A549 (cell line): ENCODE results near the gene HEXIM1. TPM values are rescaled to one million over a fixed set of nuclear protein-coding genes. Genes with fewer than 3 reads are reported as not detected.

Experiments
- ATAC-seq, 2 experiments: fragments of 200-7000 bp in 1 of 2; fragments of >200 bp in 1 of 2; cut with Nextera tagmentation in 1 of 2; cut with Tn5 transposase in 1 of 2; 3 replicates each; pipeline versions ENCODE4 v1.8.0 to v1.9.1; 2018 to 2020; ENCODE audit warnings: mild to moderate bottlenecking in 1 of 2, moderate library complexity in 1 of 2
- CTCF ChIA-PET: fragments of 300-600 bp; sonication (Branson Sonifier 250); formaldehyde crosslinking; extraction: SDS; loops from one replicate; lab custom pipeline; 2021; ENCODE audit warnings: antibody characterized with exemption, inconsistent platforms; lab: Yijun Ruan, JAX
- POLR2A ChIA-PET: fragments of 350-600 bp; formaldehyde crosslinking; extraction: SDS; loops from one replicate; lab custom pipeline; 2021; ENCODE audit warnings: antibody characterized with exemption, inconsistent platforms; lab: Yijun Ruan, JAX
- DNase-seq, 2 experiments: peaks; one replicate each; pipeline versions ENCODE4 v3.0.0 to v3.0.0-alpha.2; 2011 to 2016; ENCODE audit warnings: low read depth in 1 of 2, low spot score in 1 of 2
- FAIRE-seq: peaks from 2 replicates; lab custom pipeline; 2011; peaks lifted over from hg19 to GRCh38; lab: Jason Lieb, UNC
- H3K27ac ChIP-seq, 2 experiments: fragments of >200 bp; sonication (Bioruptor Twin); formaldehyde crosslinking; 3 replicates each; pipeline ENCODE4 v1.5.1; 2016 to 2017
- H3K4me1 ChIP-seq: fragments of >200 bp; sonication (Bioruptor Twin); formaldehyde crosslinking; 3 replicates; pipeline ENCODE4 v1.6.1; 2016
- H3K4me2 ChIP-seq: fragments of >200 bp; sonication (Bioruptor Twin); formaldehyde crosslinking; 3 replicates; pipeline ENCODE4 v1.6.1; 2016
- H3K4me3 ChIP-seq: fragments of >200 bp; sonication (Bioruptor Twin); formaldehyde crosslinking; 3 replicates; pipeline ENCODE4 v1.5.1; 2016
- H3K9me3 ChIP-seq: fragments of >200 bp; sonication (Bioruptor Twin); formaldehyde crosslinking; 3 replicates; pipeline ENCODE4 v1.6.1; 2016
- BCL3 ChIP-seq: fragments of >200 bp; sonication (Bioruptor Twin); formaldehyde crosslinking; IDR thresholded peaks from 3 replicates; pipeline ENCODE4 v1.6.1; 2016
- CBX2 ChIP-seq: fragments of 200-600 bp; sonication (generic); IDR thresholded peaks from 2 replicates; pipeline ENCODE4 v1.6.1; 2016; ENCODE audit warnings: low read depth, mild to moderate bottlenecking, borderline replicate concordance
- CHD2 ChIP-seq: fragments of 150-350 bp; IDR thresholded peaks from 2 replicates; pipeline ENCODE4 v1.6.1; 2014; ENCODE audit warnings: low read length; ENCODE audit not compliant: partially characterized antibody
- CHD4 ChIP-seq: fragments of 200-600 bp; sonication (generic); IDR thresholded peaks from 2 replicates; pipeline ENCODE4 v1.6.1; 2016; ENCODE audit warnings: antibody characterized with exemption, mild to moderate bottlenecking, borderline replicate concordance
- EHF ChIP-seq: fragments of 250-450 bp; sonication (Bioruptor Pico); IDR thresholded peaks from 2 replicates; pipeline ENCODE4 v1.5.0; 2020; ENCODE audit warnings: mild to moderate bottlenecking
- ELK1 ChIP-seq: fragments of 150-350 bp; IDR thresholded peaks from 2 replicates; pipeline ENCODE4 v1.6.1; 2014; ENCODE audit warnings: low read depth, mild to moderate bottlenecking, low read length
- FOSL2 ChIP-seq, 2 experiments: fragments of 450-650 bp in 1 of 2; fragments of >200 bp in 1 of 2; sonication (Bioruptor Twin) in 1 of 2; formaldehyde crosslinking; IDR thresholded peaks; 2 replicates each; pipeline versions ENCODE4 v1.5.0 to v1.6.1; 2016 to 2020; ENCODE audit warnings: mild to moderate bottlenecking in 1 of 2, moderate library complexity in 1 of 2
- FOXS1 ChIP-seq: fragments of 250-450 bp; sonication (Bioruptor Pico); IDR thresholded peaks from 2 replicates; pipeline ENCODE4 v1.5.0; 2020; ENCODE audit warnings: mild to moderate bottlenecking, moderate library complexity
- HES2 ChIP-seq: fragments of >200 bp; sonication (Bioruptor Twin); formaldehyde crosslinking; IDR thresholded peaks from 2 replicates; pipeline ENCODE4 v1.6.1; 2016
- HEYL ChIP-seq: fragments of 250-450 bp; sonication (Bioruptor Pico); IDR thresholded peaks from 2 replicates; pipeline ENCODE4 v1.8.0; 2021; ENCODE audit warnings: mild to moderate bottlenecking, moderate library complexity
- HOXA7 ChIP-seq: fragments of 250-450 bp; sonication (Bioruptor Pico); IDR thresholded peaks from 2 replicates; pipeline ENCODE4 v1.5.0; 2020; ENCODE audit warnings: mild to moderate bottlenecking, moderate library complexity
- HOXB5 ChIP-seq: fragments of 250-450 bp; sonication (Bioruptor Pico); IDR thresholded peaks from 2 replicates; pipeline ENCODE4 v1.5.0; 2020; ENCODE audit warnings: mild to moderate bottlenecking, moderate library complexity
- KDM5A ChIP-seq: fragments of 200-600 bp; sonication (generic); IDR thresholded peaks from 2 replicates; pipeline ENCODE4 v1.6.1; 2016; ENCODE audit warnings: antibody characterized with exemption, mild to moderate bottlenecking
- MAFK ChIP-seq: fragments of 450-650 bp; IDR thresholded peaks from 2 replicates; pipeline ENCODE4 v1.6.1; 2014; ENCODE audit not compliant: partially characterized antibody
- RARB ChIP-seq: fragments of 250-450 bp; sonication (Bioruptor Pico); IDR thresholded peaks from 2 replicates; pipeline ENCODE4 v1.8.0; 2021; ENCODE audit warnings: mild to moderate bottlenecking, moderate library complexity
- RCOR1 ChIP-seq: fragments of 150-350 bp; IDR thresholded peaks from 2 replicates; pipeline ENCODE4 v1.6.1; 2014; ENCODE audit warnings: antibody characterized with exemption, low read length, low read depth
- REST ChIP-seq: fragments of 200-600 bp; sonication (generic); IDR thresholded peaks from 2 replicates; pipeline ENCODE4 v1.6.1; 2016; ENCODE audit warnings: antibody characterized with exemption, mild to moderate bottlenecking, moderate library complexity
- SREBF2 ChIP-seq: fragments of 450-650 bp; IDR thresholded peaks from 2 replicates; pipeline ENCODE4 v1.6.1; 2014; ENCODE audit warnings: mild to moderate bottlenecking, moderate library complexity
- TFCP2L1 ChIP-seq: fragments of 250-450 bp; sonication (Bioruptor Pico); IDR thresholded peaks from 2 replicates; pipeline ENCODE4 v1.5.0; 2021; ENCODE audit warnings: mild to moderate bottlenecking
- TP53 ChIP-seq: fragments of 250-450 bp; sonication (Bioruptor Pico); IDR thresholded peaks from 2 replicates; pipeline ENCODE4 v1.5.0; 2021; ENCODE audit warnings: mild to moderate bottlenecking, moderate library complexity
- ZC3H11A ChIP-seq: fragments of 450-650 bp; IDR thresholded peaks from 2 replicates; pipeline ENCODE4 v1.6.1; 2014; ENCODE audit warnings: antibody characterized with exemption, mild to moderate bottlenecking
- ZSCAN20 ChIP-seq: fragments of 250-450 bp; sonication (Bioruptor Pico); IDR thresholded peaks from 2 replicates; pipeline ENCODE4 v1.8.0; 2022; ENCODE audit warnings: mild to moderate bottlenecking, moderate library complexity
- WGBS: methylation state at CpG from one replicate; pipeline ENCODE4 v1.1.6; 2017; ENCODE audit errors: missing lambda C conversion rate; 5-methylcytosine and 5-hydroxymethylcytosine counted together
- polyA plus RNA-seq, 4 experiments: library from polyadenylated mRNA; depleted of rRNA in 3 of 4; stranded (reverse); fragments of >200 nt; fragmentation: RNase III in 1 of 4; extraction: RNeasy Plus Mini Kit Qiagen cat#74134 plus additional on column Dnase treatment in 1 of 4; gene quantifications; 2 replicates in 3 of 4; 3 replicates in 1 of 4; pipeline ENCODE4 v1.2.3, GENCODE V29; 2011 to 2017

Gene HEXIM1
- polyA plus RNA-seq, 2 of the 4 experiments (the other 2 are of a cell fraction): 54.0 to 143 TPM

GRCh38 chr17:45116434-45117016 lies 31.8 kb upstream of the HEXIM1 start:
- WGBS: 96% methylated on average over 10 of the region's 10 CpGs

GRCh38 chr17:45117334-45117733 lies 30.9 kb upstream of the HEXIM1 start:
- ChIA-PET POLR2A (interaction anchor here (0.6 kb wide), 1 partner anchor 44 kb away, joined by 3 read pairs; no protein-coding TSS in a partner anchor), CTCF (interaction anchor here (0.8 to 12.0 kb wide), 10 partner anchors 9 to 197 kb away, joined by 3 to 288 read pairs (median 12); partner anchors contain the start of genes ACBD4 and PLCD3)
- WGBS: 80% methylated on average over 4 of the region's 4 CpGs
- no peak overlapping the region for H3K4me2 ChIP-seq
- no peak overlapping the region for H3K27ac ChIP-seq
- peaks cover 16% of the 10 kb centered on the region for H3K4me1 ChIP-seq
- no peaks in the 10 kb centered on the region for H3K9me3 ChIP-seq
- ATAC-seq (no peak), DNase-seq (no peak)
- TF ChIP-seq BCL3 (no peak), CHD4 (no peak), SREBF2 (no peak), MAFK (no peak), CHD2 (no peak), TP53 (CRISPR knock-in tag) (no peak), ZSCAN20 (no peak), KDM5A (no peak)
- TF ChIP-seq, all 56 proteins: peak for 0
- no peak overlapping the region for H3K4me3 ChIP-seq
- peak; percentile 7 for FAIRE-seq

More at GRCh38 chr17:45116434-45117016, 31.8 kb upstream of the HEXIM1 start:
- FAIRE-seq (no peak), DNase-seq (no peak), ATAC-seq (no peak)
- ChIA-PET CTCF (interaction anchor here (1.0 to 12.0 kb wide), 9 partner anchors 8 to 337 kb away, joined by 3 to 288 read pairs (median 20); partner anchors contain the start of genes ACBD4, HEXIM1 and PLCD3), POLR2A (no interaction called here)
- Histone ChIP-seq H3K4me2 (no peak overlapping the region), H3K27ac (peak overlapping the region in 1 of 2 experiments; percentile 37; a peak in 2 of 6 replicates), H3K4me3 (no peak overlapping the region), H3K9me3 (no peaks in the 10 kb centered on the region), H3K4me1 (peaks cover 8% of the 10 kb centered on the region)
- no peak for TF ChIP-seq TFCP2L1 (CRISPR knock-in tag)
- no peak for TF ChIP-seq ZSCAN20
- TF ChIP-seq ELK1: no peak
- no peak for TF ChIP-seq FOXS1 (CRISPR knock-in tag)
- TF ChIP-seq REST: no peak
- TF ChIP-seq TP53 (CRISPR knock-in tag): no peak
- TF ChIP-seq CHD2: no peak
- TF ChIP-seq FOSL2 (IDR thresholded peaks at IDR 0.05): no peak
- TF ChIP-seq FOSL2 (CRISPR knock-in tag; IDR thresholded peaks at IDR 0.05): no peak
- TF ChIP-seq HOXB5 (CRISPR knock-in tag): no peak
- TF ChIP-seq HES2: no peak
- no peak for TF ChIP-seq HOXA7 (CRISPR knock-in tag)
- TF ChIP-seq CBX2: no peak
- no peak for TF ChIP-seq HEYL
- no peak for TF ChIP-seq RCOR1
- no peak for TF ChIP-seq ZC3H11A
- TF ChIP-seq EHF (CRISPR knock-in tag): no peak
- no peak for TF ChIP-seq RARB (CRISPR knock-in tag)
- TF ChIP-seq MAFK: no peak
